Uterus (tissue), 2 donors: ENCODE data around the gene ANKRD11.

Experiments
- POLR2A ChIP-seq, 2 donors: fragments of 450-650 bp; IDR thresholded peaks; one replicate each; pipeline ENCODE4 v1.6.1; 2016; ENCODE audit warnings: antibody characterized with exemption in 2 of 2, mild to moderate bottlenecking in 1 of 2, moderate library complexity in 1 of 2
- TF ChIP-seq, protein P1 (sequence below), 4 experiments: fragments of 200-600 bp in 2 of 4; fragments of 450-650 bp in 2 of 4; sonication (generic) in 2 of 4; IDR thresholded peaks; one replicate each; pipeline ENCODE4 v1.5.1; 2016 to 2019; ENCODE audit warnings: antibody characterized with exemption in 4 of 4, mild to moderate bottlenecking in 2 of 4, moderate library complexity in 1 of 4

DNA sequence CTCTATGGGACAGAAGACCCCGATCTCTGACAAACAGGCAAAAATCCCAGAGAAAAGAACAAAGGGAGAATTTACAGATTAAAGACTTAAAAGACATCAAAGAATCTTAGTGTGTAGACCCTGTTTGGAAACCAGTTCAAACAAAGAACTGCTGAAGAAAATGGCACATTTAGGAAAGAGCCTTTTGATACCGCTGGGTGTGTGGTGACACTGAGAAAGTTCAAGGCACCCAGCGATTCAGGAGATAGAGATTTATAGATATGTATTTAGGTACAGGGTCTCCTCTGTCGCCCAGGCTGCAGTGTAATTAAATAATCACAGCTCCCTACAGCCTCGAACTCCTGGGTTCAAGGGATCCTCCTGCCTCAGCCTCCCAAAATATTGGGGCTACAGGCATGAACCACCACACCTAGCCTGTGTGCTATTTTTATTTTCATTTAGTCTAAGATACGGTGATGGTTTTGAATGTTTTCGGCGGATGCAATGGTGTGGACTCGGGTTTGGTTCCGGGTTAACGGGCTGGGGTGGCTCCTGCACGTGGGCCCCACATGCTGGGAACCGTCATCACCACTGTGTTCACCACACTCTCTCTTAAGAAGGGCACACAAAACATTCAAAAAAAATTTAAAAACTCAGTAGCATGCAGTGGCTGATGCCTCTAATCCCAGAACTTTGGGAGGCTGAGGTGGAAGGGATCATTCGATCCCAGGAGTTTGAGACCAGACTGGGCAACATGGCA, 158.8 kb downstream of the ANKRD11 start:
- no peak for TF ChIP-seq POLR2A (IDR thresholded peaks at IDR 0.05)
- TF ChIP-seq, protein P1, sequence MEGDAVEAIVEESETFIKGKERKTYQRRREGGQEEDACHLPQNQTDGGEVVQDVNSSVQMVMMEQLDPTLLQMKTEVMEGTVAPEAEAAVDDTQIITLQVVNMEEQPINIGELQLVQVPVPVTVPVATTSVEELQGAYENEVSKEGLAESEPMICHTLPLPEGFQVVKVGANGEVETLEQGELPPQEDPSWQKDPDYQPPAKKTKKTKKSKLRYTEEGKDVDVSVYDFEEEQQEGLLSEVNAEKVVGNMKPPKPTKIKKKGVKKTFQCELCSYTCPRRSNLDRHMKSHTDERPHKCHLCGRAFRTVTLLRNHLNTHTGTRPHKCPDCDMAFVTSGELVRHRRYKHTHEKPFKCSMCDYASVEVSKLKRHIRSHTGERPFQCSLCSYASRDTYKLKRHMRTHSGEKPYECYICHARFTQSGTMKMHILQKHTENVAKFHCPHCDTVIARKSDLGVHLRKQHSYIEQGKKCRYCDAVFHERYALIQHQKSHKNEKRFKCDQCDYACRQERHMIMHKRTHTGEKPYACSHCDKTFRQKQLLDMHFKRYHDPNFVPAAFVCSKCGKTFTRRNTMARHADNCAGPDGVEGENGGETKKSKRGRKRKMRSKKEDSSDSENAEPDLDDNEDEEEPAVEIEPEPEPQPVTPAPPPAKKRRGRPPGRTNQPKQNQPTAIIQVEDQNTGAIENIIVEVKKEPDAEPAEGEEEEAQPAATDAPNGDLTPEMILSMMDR (IDR thresholded peaks at IDR 0.05): no peak
